ENCODE results near the gene PCDHGA7. TPM values are rescaled to one million over a fixed set of nuclear protein-coding genes. Genes with fewer than 3 reads are reported as not detected.
"Not testable (repeated sequence)": the region's sequence is repeated elsewhere in the genome, so short reads cannot be mapped to it uniquely, and the experiment has no call there.

PCDHGA7 gene
- total RNA-seq, 1 experiment from 2014 or later, result 0.83 TPM

DNA sequence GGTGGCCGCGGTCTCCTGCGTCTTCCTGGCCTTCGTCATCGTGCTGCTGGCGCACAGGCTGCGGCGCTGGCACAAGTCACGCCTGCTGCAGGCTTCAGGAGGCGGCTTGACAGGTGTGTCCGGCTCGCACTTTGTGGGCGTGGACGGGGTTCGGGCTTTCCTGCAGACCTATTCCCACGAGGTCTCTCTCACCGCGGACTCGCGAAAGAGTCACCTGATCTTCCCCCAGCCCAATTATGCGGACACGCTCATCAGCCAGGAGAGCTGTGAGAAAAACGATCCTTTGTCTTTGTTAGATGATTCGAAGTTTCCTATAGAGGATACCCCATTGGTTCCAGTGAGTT is 32.7 kb downstream of the PCDHGA7 start:
- not testable (repeated sequence) for H3K79me1 ChIP-seq (ENCODE audit: insufficient read depth, low read depth, low read length, poor library complexity, severe bottlenecking); H2BK5ac ChIP-seq (ENCODE audit: insufficient read length, low read length); H4K20me1 ChIP-seq (ENCODE audit: control insufficient read depth, insufficient read depth, insufficient read length); H3K27ac ChIP-seq (ENCODE audit: insufficient read length, low read depth, low read length); H3K23me2 ChIP-seq (ENCODE audit: insufficient read length, low read depth, low read length, poor library complexity, severe bottlenecking); H4K5ac ChIP-seq (ENCODE audit: insufficient read length, low read depth, low read length); H3K4ac ChIP-seq (ENCODE audit: low read depth, low read length); H3T11ph ChIP-seq (ENCODE audit: low read length); H4K8ac ChIP-seq (replicated peaks; ENCODE audit: insufficient read length, low read depth, low read length); H4K91ac ChIP-seq (ENCODE audit: insufficient read length, low read depth, low read length); H2BK12ac ChIP-seq (ENCODE audit: insufficient read length, low read depth, low read length); H2AFZ ChIP-seq (ENCODE audit: low read length); H2AK5ac ChIP-seq (ENCODE audit: insufficient read length, low read length); H3K27ac Mint-ChIP-seq; H3K56ac ChIP-seq (ENCODE audit: insufficient read length, low read depth, low read length); H3K27me3 ChIP-seq (ENCODE audit: insufficient read depth, low read length); H3K14ac ChIP-seq (ENCODE audit: insufficient read depth, low read length); H2BK120ac ChIP-seq (ENCODE audit: low read depth, low read length, poor library complexity, severe bottlenecking); H2BK20ac ChIP-seq (ENCODE audit: low read depth, low read length, poor library complexity, severe bottlenecking); DNase-seq; H3K4me3 Mint-ChIP-seq; H3K9ac ChIP-seq (ENCODE audit: extremely low read depth, insufficient read length, low read length); H3K79me2 ChIP-seq (ENCODE audit: insufficient read depth, low read length); H3K4me2 ChIP-seq (ENCODE audit: insufficient read depth, insufficient read length, low read length); H3K23ac ChIP-seq (ENCODE audit: insufficient read length, low read depth, low read length); H2BK15ac ChIP-seq (ENCODE audit: low read depth, low read length); H3K18ac ChIP-seq (ENCODE audit: insufficient read length, low read depth, low read length); H3K4me1 ChIP-seq (ENCODE audit: insufficient read depth, low read length)
- peaks cover 46 to 55% of the 10 kb centered on the region in 2 experiments for H3K9me3 Mint-ChIP-seq
- WGBS (ENCODE audit: extremely low coverage, insufficient read length, low lambda C conversion rate), result no CpG with 5 or more reads among the region's 24 CpGs
- peaks cover 42 to 62% (median 43%) of the 10 kb centered on the region in 3 experiments for H3K36me3 Mint-ChIP-seq (ENCODE audit: insufficient read depth in 1 of 3, low read depth in 3 of 3)
- H3K27me3 Mint-ChIP-seq (ENCODE audit: low read depth), result peaks cover 20% of the 10 kb centered on the region
- peaks cover 9 to 18% of the 10 kb centered on the region in 2 experiments for H3K4me1 Mint-ChIP-seq
- peaks cover 13% of the 10 kb centered on the region for H3K9me3 ChIP-seq (ENCODE audit: control insufficient read depth, low read depth, low read length)
